ENCODE data around the gene SNX1. TPM values are rescaled to one million over a fixed set of nuclear protein-coding genes. Genes with fewer than 3 reads are reported as not detected.
A peak's percentile ranks its signal among the peaks of the same experiment; 100 is the strongest.
"Not testable (repeated sequence)": the region's sequence is repeated elsewhere in the genome, so short reads cannot be mapped to it uniquely, and the experiment has no call there.

SNX1 gene
- total RNA-seq, 1 donor from 2014 or later: 72.2 TPM

GRCh38 chr15:64102497-64102896 lies 6.7 kb downstream of the SNX1 start:
- Mint-ChIP-seq H3K4me3 (ENCODE audit: unreplicated experiment) (no peak overlapping the region), H3K27ac (ENCODE audit: unreplicated experiment) (peak overlapping the region; percentile 3), H3K27me3 (ENCODE audit: low read depth) (no peaks in the 10 kb centered on the region), H3K4me1 (ENCODE audit: low read depth) (peaks cover 11% of the 10 kb centered on the region), H3K36me3 (ENCODE audit: low read depth) (no peaks in the 10 kb centered on the region), H3K9me3 (ENCODE audit: low read depth) (no peaks in the 10 kb centered on the region)
- DNase-seq (ENCODE audit: low spot score): no peak
- no peak for TF ChIP-seq CTCF (IDR thresholded peaks at IDR 0.05)

GRCh38 chr15:64105113-64105704 lies 9.4 kb downstream of the SNX1 start:
- Mint-ChIP-seq H3K4me1 (ENCODE audit: low read depth) (no peaks in the 10 kb centered on the region), H3K9me3 (ENCODE audit: low read depth) (no peaks in the 10 kb centered on the region), H3K4me3 (ENCODE audit: unreplicated experiment) (no peak overlapping the region), H3K27ac (ENCODE audit: unreplicated experiment) (no peak overlapping the region), H3K27me3 (ENCODE audit: low read depth) (no peaks in the 10 kb centered on the region), H3K36me3 (ENCODE audit: low read depth) (no peaks in the 10 kb centered on the region)
- DNase-seq (ENCODE audit: low spot score): no peak
- TF ChIP-seq CTCF (IDR thresholded peaks at IDR 0.05): no peak

- no peak for TF ChIP-seq CTCF (IDR thresholded peaks at IDR 0.05)
- H3K4me3 Mint-ChIP-seq (ENCODE audit: unreplicated experiment): no peak overlapping the region
- H3K27me3 Mint-ChIP-seq (ENCODE audit: low read depth): no peaks in the 10 kb centered on the region
- H3K4me1 Mint-ChIP-seq (ENCODE audit: low read depth): peaks cover 19% of the 10 kb centered on the region
- no peaks in the 10 kb centered on the region for H3K9me3 Mint-ChIP-seq (ENCODE audit: low read depth)
- H3K36me3 Mint-ChIP-seq (ENCODE audit: low read depth): no peaks in the 10 kb centered on the region
- no peak overlapping the region for H3K27ac Mint-ChIP-seq (ENCODE audit: unreplicated experiment)
- no peak for DNase-seq (ENCODE audit: low spot score)
Observed at GRCh38 chr15:64107337-64107736, 11.6 kb downstream of the SNX1 start.

- H3K36me3 Mint-ChIP-seq (ENCODE audit: low read depth): peaks cover 14% of the 10 kb centered on the region
- not testable (repeated sequence) for H3K9me3 Mint-ChIP-seq (ENCODE audit: low read depth); H3K27me3 Mint-ChIP-seq (ENCODE audit: low read depth); H3K4me3 Mint-ChIP-seq (ENCODE audit: unreplicated experiment); H3K27ac Mint-ChIP-seq (ENCODE audit: unreplicated experiment); DNase-seq (ENCODE audit: low spot score)
- peaks cover 24% of the 10 kb centered on the region for H3K4me1 Mint-ChIP-seq (ENCODE audit: low read depth)
Observed at GRCh38 chr15:64110108-64110701, 14.4 kb downstream of the SNX1 start.

GRCh38 chr15:64110950-64111678 lies 15.3 kb downstream of the SNX1 start:
- Mint-ChIP-seq H3K9me3 (ENCODE audit: low read depth) (no peaks in the 10 kb centered on the region), H3K27ac (ENCODE audit: unreplicated experiment) (no peak overlapping the region), H3K4me3 (ENCODE audit: unreplicated experiment) (no peak overlapping the region), H3K36me3 (ENCODE audit: low read depth) (peaks cover 14% of the 10 kb centered on the region), H3K4me1 (ENCODE audit: low read depth) (peaks cover 24% of the 10 kb centered on the region), H3K27me3 (ENCODE audit: low read depth) (no peaks in the 10 kb centered on the region)
- no peak for TF ChIP-seq CTCF (IDR thresholded peaks at IDR 0.05)
- DNase-seq (ENCODE audit: low spot score): no peak

All from chondrocyte (in vitro differentiated cells).